Measurements from ENCODE around the gene FRRS1.

The FRRS1 gene

DNA sequence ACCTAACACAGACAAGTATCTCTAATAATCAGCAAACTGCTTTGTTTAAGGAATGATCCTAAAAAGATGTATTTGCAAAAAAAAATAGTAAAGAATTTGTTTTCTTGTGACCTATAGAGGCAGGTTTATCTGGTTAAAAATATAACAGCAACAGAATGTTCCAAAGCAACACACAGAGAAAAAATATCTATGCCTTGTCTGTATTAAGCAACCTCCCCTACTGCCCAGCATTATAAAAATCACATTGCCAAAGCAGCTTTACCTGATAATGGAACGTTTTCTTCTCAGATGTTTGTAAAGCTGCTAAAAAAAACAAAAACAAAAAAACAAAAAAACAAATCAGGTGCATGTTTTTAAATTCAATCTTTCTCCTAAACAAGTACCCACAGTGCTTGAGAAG is 95.9 kb downstream of the FRRS1 start:
- Histone ChIP-seq H3K27ac (ENCODE audit: low read length, poor library complexity, severe bottlenecking) (no peak overlapping the region), H4K8ac (ENCODE audit: low read length) (no peak overlapping the region), H2BK5ac (ENCODE audit: low read depth, low read length, poor library complexity, severe bottlenecking) (no peak overlapping the region), H2BK120ac (ENCODE audit: low read depth, low read length) (no peak overlapping the region), H2AK5ac (ENCODE audit: low read length, severe bottlenecking) (no peak overlapping the region), H3K4me3 (ENCODE audit: insufficient read depth in 1 of 2, low read depth in 1 of 2, low read length in 2 of 2) (no peak overlapping the region), H2BK12ac (ENCODE audit: low read length in 2 of 2) (no peak overlapping the region), H3K23ac (ENCODE audit: low read length in 2 of 2) (no peak overlapping the region), H2BK15ac (ENCODE audit: low read depth, poor library complexity, severe bottlenecking) (no peak overlapping the region), H3K9me3 (ENCODE audit: control insufficient read depth, low read length) (no peaks in the 10 kb centered on the region), H3K18ac (ENCODE audit: low read depth in 1 of 2, low read length in 2 of 2) (no peak overlapping the region), H4K91ac (ENCODE audit: low read length) (no peak overlapping the region), H3K36me3 (ENCODE audit: control insufficient read depth in 1 of 2, insufficient read depth in 2 of 2, low read depth in 1 of 2, low read length in 2 of 2) (peaks cover 0 to 3% of the 10 kb centered on the region in 2 experiments), H3K14ac (ENCODE audit: low read length in 2 of 2) (no peak overlapping the region), H3K79me1 (replicated peaks; ENCODE audit: low read length, poor library complexity, severe bottlenecking) (no peaks in the 10 kb centered on the region), H3K27me3 (ENCODE audit: control insufficient read depth in 1 of 2, insufficient read depth in 1 of 2, low read length in 2 of 2) (no peaks in the 10 kb centered on the region), H3K4ac (ENCODE audit: low read depth in 1 of 2, low read length in 2 of 2) (no peak overlapping the region), H3K9ac (ENCODE audit: low read length) (no peak overlapping the region), H3K4me1 (ENCODE audit: control insufficient read depth, insufficient read depth, low read depth, low read length) (no peaks in the 10 kb centered on the region), H2AFZ (ENCODE audit: low read depth, low read length) (no peak overlapping the region), H3K4me2 (ENCODE audit: low read length, poor library complexity, severe bottlenecking) (no peak overlapping the region)
- 68% methylated on average over 1 of the region's 1 CpG for WGBS
- no peak for DNase-seq

DNA sequence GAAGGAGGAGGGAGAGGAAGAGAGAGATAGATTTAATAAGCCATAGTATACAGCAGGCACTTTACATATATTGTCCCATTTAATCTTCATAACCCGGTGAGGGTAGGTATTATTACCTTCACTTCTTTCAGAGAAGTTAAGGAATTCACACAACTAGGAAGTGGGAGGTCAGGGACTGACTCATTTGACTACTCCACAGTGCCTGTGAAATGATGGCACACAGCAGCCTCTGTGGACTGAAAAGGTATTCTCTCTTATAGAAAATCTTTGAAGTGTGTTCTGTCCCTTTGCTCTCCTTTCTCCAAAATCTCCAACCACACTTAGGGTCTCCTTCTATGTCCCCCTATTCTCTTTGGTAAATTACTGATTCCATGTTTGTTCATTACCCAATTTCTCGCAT is 96.6 kb downstream of the FRRS1 start:
- H2BK15ac ChIP-seq (ENCODE audit: low read depth, poor library complexity, severe bottlenecking) = no peak overlapping the region
- no peak overlapping the region for H3K4me2 ChIP-seq (ENCODE audit: low read length, poor library complexity, severe bottlenecking)
- H3K9ac ChIP-seq (ENCODE audit: low read length) = no peak overlapping the region
- H3K4me1 ChIP-seq (ENCODE audit: control insufficient read depth, insufficient read depth, low read depth, low read length) = no peaks in the 10 kb centered on the region
- 100% methylated on average over 1 of the region's 2 CpGs for WGBS
- no peak overlapping the region for H3K14ac ChIP-seq (ENCODE audit: low read length in 2 of 2)
- H3K79me1 ChIP-seq (replicated peaks; ENCODE audit: low read length, poor library complexity, severe bottlenecking) = no peaks in the 10 kb centered on the region
- H2BK12ac ChIP-seq (ENCODE audit: low read length in 2 of 2) = no peak overlapping the region
- no peak overlapping the region for H4K8ac ChIP-seq (ENCODE audit: low read length)
- no peak overlapping the region for H3K4ac ChIP-seq (ENCODE audit: low read depth in 1 of 2, low read length in 2 of 2)
- H3K18ac ChIP-seq (ENCODE audit: low read depth in 1 of 2, low read length in 2 of 2) = no peak overlapping the region
- H2AK5ac ChIP-seq (ENCODE audit: low read length, severe bottlenecking) = no peak overlapping the region
- H2BK5ac ChIP-seq (ENCODE audit: low read depth, low read length, poor library complexity, severe bottlenecking) = no peak overlapping the region
- no peak overlapping the region for H2AFZ ChIP-seq (ENCODE audit: low read depth, low read length)
- peaks cover 0 to 3% of the 10 kb centered on the region in 2 experiments for H3K36me3 ChIP-seq (ENCODE audit: control insufficient read depth in 1 of 2, insufficient read depth in 2 of 2, low read depth in 1 of 2, low read length in 2 of 2)
- H3K9me3 ChIP-seq (ENCODE audit: control insufficient read depth, low read length) = no peaks in the 10 kb centered on the region
- H2BK120ac ChIP-seq (ENCODE audit: low read depth, low read length) = no peak overlapping the region
- H4K91ac ChIP-seq (ENCODE audit: low read length) = no peak overlapping the region
- H3K27me3 ChIP-seq (ENCODE audit: control insufficient read depth in 1 of 2, insufficient read depth in 1 of 2, low read length in 2 of 2) = no peaks in the 10 kb centered on the region
- H3K23ac ChIP-seq (ENCODE audit: low read length in 2 of 2) = no peak overlapping the region
- no peak overlapping the region for H3K27ac ChIP-seq (ENCODE audit: low read length, poor library complexity, severe bottlenecking)
- DNase-seq = no peak
- H3K4me3 ChIP-seq (ENCODE audit: insufficient read depth in 1 of 2, low read depth in 1 of 2, low read length in 2 of 2) = no peak overlapping the region

GRCh38 chr1:99669376-99669775 is 97.1 kb downstream of the FRRS1 start:
- H2AFZ ChIP-seq (ENCODE audit: low read depth, low read length) = no peak overlapping the region

DNA sequence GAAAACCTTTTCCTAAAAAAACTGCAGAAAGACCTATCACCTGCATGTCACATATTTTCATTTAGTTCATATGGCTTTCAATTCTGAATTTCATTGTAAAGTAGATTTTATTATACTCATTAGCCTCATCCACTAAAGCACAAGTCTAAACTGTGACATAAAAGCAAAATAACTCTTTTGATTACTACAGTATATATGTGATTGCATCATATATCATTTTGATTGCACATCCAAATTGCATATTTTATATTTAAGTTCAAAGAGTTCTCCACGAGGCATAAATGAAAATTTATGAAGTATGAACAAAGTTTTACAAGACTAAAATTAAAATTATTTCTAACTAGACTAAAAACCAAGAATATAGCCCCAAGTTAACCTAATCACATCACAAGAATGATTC is 101.2 kb downstream of the FRRS1 start:
- H3K4me1 ChIP-seq (ENCODE audit: control insufficient read depth, insufficient read depth, low read depth, low read length) = no peaks in the 10 kb centered on the region
- H3K36me3 ChIP-seq (ENCODE audit: control insufficient read depth in 1 of 2, insufficient read depth in 2 of 2, low read depth in 1 of 2, low read length in 2 of 2) = peaks cover 0 to 3% of the 10 kb centered on the region in 2 experiments
- no peak overlapping the region for H3K4me2 ChIP-seq (ENCODE audit: low read length, poor library complexity, severe bottlenecking)
- H2AFZ ChIP-seq (ENCODE audit: low read depth, low read length) = no peak overlapping the region
- H2AK5ac ChIP-seq (ENCODE audit: low read length, severe bottlenecking) = no peak overlapping the region
- H3K4ac ChIP-seq (ENCODE audit: low read depth in 1 of 2, low read length in 2 of 2) = no peak overlapping the region
- H2BK15ac ChIP-seq (ENCODE audit: low read depth, poor library complexity, severe bottlenecking) = no peak overlapping the region
- H4K8ac ChIP-seq (ENCODE audit: low read length) = no peak overlapping the region
- H2BK12ac ChIP-seq (ENCODE audit: low read length in 2 of 2) = no peak overlapping the region
- H3K23ac ChIP-seq (ENCODE audit: low read length in 2 of 2) = no peak overlapping the region
- no peaks in the 10 kb centered on the region for H3K9me3 ChIP-seq (ENCODE audit: control insufficient read depth, low read length)
- no peak overlapping the region for H2BK120ac ChIP-seq (ENCODE audit: low read depth, low read length)
- H3K27ac ChIP-seq (ENCODE audit: low read length, poor library complexity, severe bottlenecking) = no peak overlapping the region
- H3K14ac ChIP-seq (ENCODE audit: low read length in 2 of 2) = no peak overlapping the region
- no peak for DNase-seq
- H3K9ac ChIP-seq (ENCODE audit: low read length) = no peak overlapping the region
- H3K4me3 ChIP-seq (ENCODE audit: insufficient read depth in 1 of 2, low read depth in 1 of 2, low read length in 2 of 2) = no peak overlapping the region
- no peak overlapping the region for H3K18ac ChIP-seq (ENCODE audit: low read depth in 1 of 2, low read length in 2 of 2)
- no CpG with 5 or more reads among the region's 1 CpG for WGBS
- H3K27me3 ChIP-seq (ENCODE audit: control insufficient read depth in 1 of 2, insufficient read depth in 1 of 2, low read length in 2 of 2) = no peaks in the 10 kb centered on the region
- no peaks in the 10 kb centered on the region for H3K79me1 ChIP-seq (replicated peaks; ENCODE audit: low read length, poor library complexity, severe bottlenecking)
- H2BK5ac ChIP-seq (ENCODE audit: low read depth, low read length, poor library complexity, severe bottlenecking) = no peak overlapping the region
- H4K91ac ChIP-seq (ENCODE audit: low read length) = no peak overlapping the region

More at GRCh38 chr1:99669376-99669775, 97.1 kb downstream of the FRRS1 start:
- no peaks in the 10 kb centered on the region for H3K27me3 ChIP-seq (ENCODE audit: control insufficient read depth in 1 of 2, insufficient read depth in 1 of 2, low read length in 2 of 2)
- H3K79me1 ChIP-seq (replicated peaks; ENCODE audit: low read length, poor library complexity, severe bottlenecking) = no peaks in the 10 kb centered on the region
- no peak overlapping the region for H3K18ac ChIP-seq (ENCODE audit: low read depth in 1 of 2, low read length in 2 of 2)
- no peaks in the 10 kb centered on the region for H3K4me1 ChIP-seq (ENCODE audit: control insufficient read depth, insufficient read depth, low read depth, low read length)
- no peak overlapping the region for H4K8ac ChIP-seq (ENCODE audit: low read length)
- no peak overlapping the region for H3K9ac ChIP-seq (ENCODE audit: low read length)
- no peak for DNase-seq
- H3K27ac ChIP-seq (ENCODE audit: low read length, poor library complexity, severe bottlenecking) = no peak overlapping the region
- H2BK15ac ChIP-seq (ENCODE audit: low read depth, poor library complexity, severe bottlenecking) = no peak overlapping the region
- H3K23ac ChIP-seq (ENCODE audit: low read length in 2 of 2) = no peak overlapping the region
- H3K9me3 ChIP-seq (ENCODE audit: control insufficient read depth, low read length) = no peaks in the 10 kb centered on the region
- H3K4me2 ChIP-seq (ENCODE audit: low read length, poor library complexity, severe bottlenecking) = no peak overlapping the region
- H3K4ac ChIP-seq (ENCODE audit: low read depth in 1 of 2, low read length in 2 of 2) = no peak overlapping the region
- no peak overlapping the region for H2BK12ac ChIP-seq (ENCODE audit: low read length in 2 of 2)
- no peak overlapping the region for H4K91ac ChIP-seq (ENCODE audit: low read length)
- no peak overlapping the region for H2BK5ac ChIP-seq (ENCODE audit: low read depth, low read length, poor library complexity, severe bottlenecking)
- H2BK120ac ChIP-seq (ENCODE audit: low read depth, low read length) = no peak overlapping the region
- no peak overlapping the region for H2AK5ac ChIP-seq (ENCODE audit: low read length, severe bottlenecking)
- no peak overlapping the region for H3K4me3 ChIP-seq (ENCODE audit: insufficient read depth in 1 of 2, low read depth in 1 of 2, low read length in 2 of 2)
- H3K36me3 ChIP-seq (ENCODE audit: control insufficient read depth in 1 of 2, insufficient read depth in 2 of 2, low read depth in 1 of 2, low read length in 2 of 2) = peaks cover 0 to 3% of the 10 kb centered on the region in 2 experiments
- WGBS = 88% methylated on average over 4 of the region's 4 CpGs
- no peak overlapping the region for H3K14ac ChIP-seq (ENCODE audit: low read length in 2 of 2)

Data from mesenchymal stem cell (in vitro differentiated cells and primary cell).